GM12874 (cell line): ENCODE measurements around the gene EEF1E1.

Experiments used
- CTCF ChIP-seq: IDR thresholded peaks from 2 replicates; pipeline ENCODE4 v1.5.1; 2011; ENCODE audit warnings: low read depth, mild to moderate bottlenecking, control low read depth, low read length, moderate library complexity; ENCODE audit not compliant: insufficient read depth

The EEF1E1 gene

GRCh38 chr6:8131265-8131897, 29.0 kb upstream of the EEF1E1 start:
- TF ChIP-seq CTCF = peak; percentile 34

GRCh38 chr6:8130399-8130798, 28.1 kb upstream of the EEF1E1 start:
- no peak for TF ChIP-seq CTCF

- no peak for TF ChIP-seq CTCF
Measured at GRCh38 chr6:8123236-8123635, 20.9 kb upstream of the EEF1E1 start.

GRCh38 chr6:8114956-8115355, 12.6 kb upstream of the EEF1E1 start:
- no peak for TF ChIP-seq CTCF

GRCh38 chr6:8113131-8113654, 10.8 kb upstream of the EEF1E1 start:
- no peak for TF ChIP-seq CTCF

GRCh38 chr6:8110725-8111124, 8.4 kb upstream of the EEF1E1 start:
- no peak for TF ChIP-seq CTCF

- TF ChIP-seq CTCF = no peak
Measured at GRCh38 chr6:8110117-8110721, 7.9 kb upstream of the EEF1E1 start.
